GM23338 (cell line): ENCODE measurements around the gene RBBP4. TPM values are rescaled to one million over a fixed set of nuclear protein-coding genes. Genes with fewer than 3 reads are reported as not detected.

ENCODE experiments used
- ATAC-seq: fragments of 200-7000 bp; cut with Tn5 transposase; 3 replicates; pipeline ENCODE4 v1.9.1; 2020
- DNase-seq: peaks from one replicate; pipeline ENCODE4 v3.0.0-alpha.2; 2015; ENCODE audit warnings: low spot score
- H2AFZ ChIP-seq: fragments of 200-600 bp; sonication (generic); 2 replicates; pipeline ENCODE4 v1.8.0; 2016; ENCODE audit warnings: antibody characterized with exemption, mild to moderate bottlenecking, moderate library complexity
- H3F3A ChIP-seq: fragments of 200-600 bp; sonication (generic); replicated peaks from 2 replicates; pipeline ENCODE4 v1.8.0; 2017; ENCODE audit warnings: antibody characterized with exemption, mixed run types, low read depth
- H3K27ac ChIP-seq: fragments of 200-600 bp; sonication (generic); 2 replicates; pipeline ENCODE4 v1.6.1; 2016; ENCODE audit warnings: low read depth
- H3K27me3 ChIP-seq: fragments of 200-600 bp; sonication (generic); 2 replicates; pipeline ENCODE4 v1.8.0; 2016; ENCODE audit warnings: mild to moderate bottlenecking, mixed run types, moderate library complexity; ENCODE audit not compliant: insufficient read depth
- H3K36me3 ChIP-seq: fragments of 200-600 bp; sonication (generic); 2 replicates; pipeline ENCODE4 v1.8.0; 2016; ENCODE audit warnings: mild to moderate bottlenecking; ENCODE audit not compliant: insufficient read depth
- H3K4me1 ChIP-seq: fragments of 200-600 bp; sonication (generic); 2 replicates; pipeline ENCODE4 v1.8.0; 2016; ENCODE audit warnings: mild to moderate bottlenecking, moderate library complexity; ENCODE audit not compliant: insufficient read depth
- H3K4me2 ChIP-seq: fragments of 200-600 bp; sonication (generic); 2 replicates; pipeline ENCODE4 v1.7.1; 2017; ENCODE audit warnings: mixed run types
- H3K4me3 ChIP-seq: fragments of 200-600 bp; sonication (generic); 2 replicates; pipeline ENCODE4 v1.6.1; 2016; ENCODE audit warnings: mixed run types
- H3K79me2 ChIP-seq: fragments of 200-600 bp; sonication (generic); replicated peaks from 2 replicates; pipeline ENCODE4 v1.8.0; 2017; ENCODE audit warnings: mild to moderate bottlenecking; ENCODE audit not compliant: insufficient read depth
- H3K9me2 ChIP-seq: fragments of 200-600 bp; sonication (generic); 2 replicates; pipeline ENCODE4 v1.8.0; 2017; ENCODE audit not compliant: insufficient read depth
- H4K20me1 ChIP-seq: fragments of 200-600 bp; sonication (generic); replicated peaks from 2 replicates; pipeline ENCODE4 v1.8.0; 2017; ENCODE audit warnings: mild to moderate bottlenecking; ENCODE audit not compliant: insufficient read depth
- H3K27ac Mint-ChIP-seq: 2 replicates; pipeline ENCODE4 v1.8.0; 2020; ENCODE audit warnings: inconsistent platforms, mild to moderate bottlenecking, moderate library complexity, mixed read lengths
- H3K27me3 Mint-ChIP-seq: 3 replicates; pipeline ENCODE4 v1.8.0; 2022; ENCODE audit warnings: low read depth, mild to moderate bottlenecking, moderate library complexity, mixed read lengths, inconsistent platforms; ENCODE audit not compliant: insufficient read depth, poor library complexity
- H3K36me3 Mint-ChIP-seq: 3 replicates; pipeline ENCODE4 v1.8.0; 2021; ENCODE audit warnings: low read depth, mild to moderate bottlenecking, inconsistent platforms, moderate library complexity, mixed read lengths
- H3K4me1 Mint-ChIP-seq: 3 replicates; pipeline ENCODE4 v1.8.0; 2020; ENCODE audit warnings: mild to moderate bottlenecking, inconsistent platforms, mixed read lengths
- H3K4me3 Mint-ChIP-seq: 3 replicates; pipeline ENCODE4 v1.8.0; 2021; ENCODE audit warnings: moderate library complexity, mild to moderate bottlenecking, inconsistent platforms, mixed read lengths
- H3K9me3 Mint-ChIP-seq: 3 replicates; pipeline ENCODE4 v1.8.0; 2020; ENCODE audit warnings: moderate library complexity, mild to moderate bottlenecking, inconsistent platforms, mixed read lengths
- EZH2 ChIP-seq: fragments of 200-600 bp; sonication (generic); IDR thresholded peaks from one replicate; pipeline ENCODE4 v1.8.0; 2017; ENCODE audit warnings: antibody characterized with exemption, mild to moderate bottlenecking, low read depth; ENCODE audit not compliant: unreplicated experiment
- JUNB ChIP-seq: IDR thresholded peaks from one replicate; pipeline ENCODE4 v1.6.1; 2016; ENCODE audit warnings: antibody characterized with exemption; ENCODE audit not compliant: unreplicated experiment
- POLR2AphosphoS5 ChIP-seq: IDR thresholded peaks from 2 replicates; pipeline ENCODE4 v1.6.1; 2016; ENCODE audit warnings: antibody characterized with exemption, low read depth
- REST ChIP-seq: IDR thresholded peaks from one replicate; pipeline ENCODE4 v1.6.1; 2018; ENCODE audit warnings: antibody characterized with exemption; ENCODE audit not compliant: unreplicated experiment
- STAT1 ChIP-seq: IDR thresholded peaks from one replicate; pipeline ENCODE4 v1.6.1; 2016; ENCODE audit warnings: antibody characterized with exemption; ENCODE audit not compliant: unreplicated experiment
- ZNF114 ChIP-seq: fragments of 250-450 bp; sonication (Bioruptor Pico); IDR thresholded peaks from 2 replicates; pipeline ENCODE4 v1.5.0; 2020; ENCODE audit warnings: mild to moderate bottlenecking, moderate library complexity
- polyA plus RNA-seq: library from polyadenylated mRNA; unstranded; fragments of >200 nt; fragmentation: Nextera tagmentation; extraction: Ambion mirVana; gene quantifications from 2 replicates; pipeline ENCODE4 v1.2.1, GENCODE V29; 2016
- total RNA-seq: library from RNA; depleted of rRNA; stranded (reverse); fragments of >200 nt; shearing (Covaris generic); gene quantifications from 2 replicates; pipeline ENCODE4 v1.2.3, GENCODE V29; 2014
- TF ChIP-seq, protein P1 (sequence below): fragments of 250-450 bp; sonication (Bioruptor Pico); IDR thresholded peaks from 2 replicates; pipeline ENCODE4 v1.5.0; 2020; ENCODE audit warnings: mild to moderate bottlenecking, moderate library complexity

The RBBP4 gene
- total and polyA plus RNA-seq, 2 experiments from 2014 or later = 262 to 312 TPM

GRCh38 chr1:32701421-32701911 lies 50.5 kb downstream of the RBBP4 start (continued):
- TF ChIP-seq, protein P1, sequence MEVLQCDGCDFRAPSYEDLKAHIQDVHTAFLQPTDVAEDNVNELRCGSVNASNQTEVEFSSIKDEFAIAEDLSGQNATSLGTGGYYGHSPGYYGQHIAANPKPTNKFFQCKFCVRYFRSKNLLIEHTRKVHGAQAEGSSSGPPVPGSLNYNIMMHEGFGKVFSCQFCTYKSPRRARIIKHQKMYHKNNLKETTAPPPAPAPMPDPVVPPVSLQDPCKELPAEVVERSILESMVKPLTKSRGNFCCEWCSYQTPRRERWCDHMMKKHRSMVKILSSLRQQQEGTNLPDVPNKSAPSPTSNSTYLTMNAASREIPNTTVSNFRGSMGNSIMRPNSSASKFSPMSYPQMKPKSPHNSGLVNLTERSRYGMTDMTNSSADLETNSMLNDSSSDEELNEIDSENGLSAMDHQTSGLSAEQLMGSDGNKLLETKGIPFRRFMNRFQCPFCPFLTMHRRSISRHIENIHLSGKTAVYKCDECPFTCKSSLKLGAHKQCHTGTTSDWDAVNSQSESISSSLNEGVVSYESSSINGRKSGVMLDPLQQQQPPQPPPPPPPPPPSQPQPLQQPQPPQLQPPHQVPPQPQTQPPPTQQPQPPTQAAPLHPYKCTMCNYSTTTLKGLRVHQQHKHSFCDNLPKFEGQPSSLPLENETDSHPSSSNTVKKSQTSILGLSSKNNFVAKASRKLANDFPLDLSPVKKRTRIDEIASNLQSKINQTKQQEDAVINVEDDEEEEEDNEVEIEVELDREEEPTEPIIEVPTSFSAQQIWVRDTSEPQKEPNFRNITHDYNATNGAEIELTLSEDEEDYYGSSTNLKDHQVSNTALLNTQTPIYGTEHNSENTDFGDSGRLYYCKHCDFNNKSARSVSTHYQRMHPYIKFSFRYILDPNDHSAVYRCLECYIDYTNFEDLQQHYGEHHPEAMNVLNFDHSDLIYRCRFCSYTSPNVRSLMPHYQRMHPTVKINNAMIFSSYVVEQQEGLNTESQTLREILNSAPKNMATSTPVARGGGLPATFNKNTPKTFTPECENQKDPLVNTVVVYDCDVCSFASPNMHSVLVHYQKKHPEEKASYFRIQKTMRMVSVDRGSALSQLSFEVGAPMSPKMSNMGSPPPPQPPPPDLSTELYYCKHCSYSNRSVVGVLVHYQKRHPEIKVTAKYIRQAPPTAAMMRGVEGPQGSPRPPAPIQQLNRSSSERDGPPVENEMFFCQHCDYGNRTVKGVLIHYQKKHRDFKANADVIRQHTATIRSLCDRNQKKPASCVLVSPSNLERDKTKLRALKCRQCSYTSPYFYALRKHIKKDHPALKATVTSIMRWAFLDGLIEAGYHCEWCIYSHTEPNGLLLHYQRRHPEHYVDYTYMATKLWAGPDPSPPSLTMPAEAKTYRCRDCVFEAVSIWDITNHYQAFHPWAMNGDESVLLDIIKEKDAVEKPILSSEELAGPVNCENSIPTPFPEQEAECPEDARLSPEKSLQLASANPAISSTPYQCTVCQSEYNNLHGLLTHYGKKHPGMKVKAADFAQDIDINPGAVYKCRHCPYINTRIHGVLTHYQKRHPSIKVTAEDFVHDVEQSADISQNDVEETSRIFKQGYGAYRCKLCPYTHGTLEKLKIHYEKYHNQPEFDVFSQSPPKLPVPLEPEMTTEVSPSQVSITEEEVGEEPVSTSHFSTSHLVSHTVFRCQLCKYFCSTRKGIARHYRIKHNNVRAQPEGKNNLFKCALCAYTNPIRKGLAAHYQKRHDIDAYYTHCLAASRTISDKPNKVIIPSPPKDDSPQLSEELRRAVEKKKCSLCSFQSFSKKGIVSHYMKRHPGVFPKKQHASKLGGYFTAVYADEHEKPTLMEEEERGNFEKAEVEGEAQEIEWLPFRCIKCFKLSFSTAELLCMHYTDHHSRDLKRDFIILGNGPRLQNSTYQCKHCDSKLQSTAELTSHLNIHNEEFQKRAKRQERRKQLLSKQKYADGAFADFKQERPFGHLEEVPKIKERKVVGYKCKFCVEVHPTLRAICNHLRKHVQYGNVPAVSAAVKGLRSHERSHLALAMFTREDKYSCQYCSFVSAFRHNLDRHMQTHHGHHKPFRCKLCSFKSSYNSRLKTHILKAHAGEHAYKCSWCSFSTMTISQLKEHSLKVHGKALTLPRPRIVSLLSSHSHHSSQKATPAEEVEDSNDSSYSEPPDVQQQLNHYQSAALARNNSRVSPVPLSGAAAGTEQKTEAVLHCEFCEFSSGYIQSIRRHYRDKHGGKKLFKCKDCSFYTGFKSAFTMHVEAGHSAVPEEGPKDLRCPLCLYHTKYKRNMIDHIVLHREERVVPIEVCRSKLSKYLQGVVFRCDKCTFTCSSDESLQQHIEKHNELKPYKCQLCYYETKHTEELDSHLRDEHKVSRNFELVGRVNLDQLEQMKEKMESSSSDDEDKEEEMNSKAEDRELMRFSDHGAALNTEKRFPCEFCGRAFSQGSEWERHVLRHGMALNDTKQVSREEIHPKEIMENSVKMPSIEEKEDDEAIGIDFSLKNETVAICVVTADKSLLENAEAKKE (CRISPR knock-in tag) = no peak

GRCh38 chr1:32701951-32702598 lies 51.1 kb downstream of the RBBP4 start:
- Mint-ChIP-seq H3K36me3 (no peaks in the 10 kb centered on the region; the same call in 2 of the 3 replicates), H3K27ac (no peak overlapping the region), H3K4me1 (peaks cover 12% of the 10 kb centered on the region), H3K9me3 (no peaks in the 10 kb centered on the region), H3K4me3 (peak overlapping the region; percentile 63), H3K27me3 (peaks cover 34% of the 10 kb centered on the region)
- Histone ChIP-seq H3K79me2 (no peaks in the 10 kb centered on the region), H2AFZ (peak overlapping the region; percentile 83), H3K27ac (no peak overlapping the region), H3K9me2 (no peaks in the 10 kb centered on the region), H3K36me3 (no peaks in the 10 kb centered on the region), H3K27me3 (peaks cover 39% of the 10 kb centered on the region), H4K20me1 (no peaks in the 10 kb centered on the region; the same call in none of the 2 replicates), H3K4me1 (peaks cover 9% of the 10 kb centered on the region), H3F3A (peaks cover 11% of the 10 kb centered on the region; the same call in 1 of the 2 replicates), H3K4me3 (peak overlapping the region; percentile 75), H3K4me2 (peak overlapping the region; percentile 97)
- ATAC-seq = peak; percentile 18
- peak; percentile 48 for DNase-seq
- TF ChIP-seq JUNB (no peak), REST (no peak), EZH2 (no peak), STAT1 (no peak), ZNF114 (CRISPR knock-in tag) (no peak), POLR2AphosphoS5 (no peak)
